Endothelial cell (in vitro differentiated cells): Measurements from ENCODE around the gene SRRM2. TPM values are rescaled to one million over a fixed set of nuclear protein-coding genes. Genes with fewer than 3 reads are reported as not detected.

Experiments used
- DNase-seq: peaks from one replicate; pipeline ENCODE4 v3.0.0; 2021; ENCODE audit warnings: low spot score
- H3K27ac Mint-ChIP-seq: one replicate; pipeline ENCODE4 v1.8.0; 2021; ENCODE audit warnings: mixed read lengths, inconsistent platforms; ENCODE audit not compliant: unreplicated experiment
- H3K27me3 Mint-ChIP-seq: one replicate; pipeline ENCODE4 v1.8.0; 2021; ENCODE audit warnings: mild to moderate bottlenecking, moderate library complexity, mixed read lengths, inconsistent platforms; ENCODE audit not compliant: unreplicated experiment
- H3K36me3 Mint-ChIP-seq: one replicate; pipeline ENCODE4 v1.8.0; 2021; ENCODE audit warnings: mild to moderate bottlenecking, low read depth, mixed read lengths, inconsistent platforms; ENCODE audit not compliant: unreplicated experiment
- H3K4me1 Mint-ChIP-seq: one replicate; pipeline ENCODE4 v1.8.0; 2021; ENCODE audit warnings: mild to moderate bottlenecking, mixed read lengths, inconsistent platforms; ENCODE audit not compliant: unreplicated experiment
- H3K4me3 Mint-ChIP-seq: one replicate; pipeline ENCODE4 v1.8.0; 2021; ENCODE audit warnings: mild to moderate bottlenecking, mixed read lengths, inconsistent platforms; ENCODE audit not compliant: unreplicated experiment
- H3K9me3 Mint-ChIP-seq: one replicate; pipeline ENCODE4 v1.8.0; 2021; ENCODE audit warnings: mixed read lengths, inconsistent platforms; ENCODE audit not compliant: unreplicated experiment
- CTCF ChIP-seq: fragments of 200-600 bp; sonication (generic); IDR thresholded peaks from one replicate; pipeline ENCODE4 v1.5.0; 2021; ENCODE audit warnings: antibody characterized with exemption; ENCODE audit not compliant: unreplicated experiment
- total RNA-seq: library from RNA; stranded (reverse); fragmentation: NEBNext Ultra II Directional; extraction: Animal tissue kit (Norgen Biotek cat#: 25700); gene quantifications from one replicate; pipeline ENCODE4 v1.2.1, GENCODE V29; 2021; ENCODE audit not compliant: unreplicated experiment

SRRM2 gene
- total RNA-seq, 1 donor from 2014 or later: 456 TPM

GRCh38 chr16:2808181-2808580, 55.7 kb downstream of the SRRM2 start:
- no peak for DNase-seq

GRCh38 chr16:2809149-2809760, 56.8 kb downstream of the SRRM2 start:
- H3K4me1 Mint-ChIP-seq: no peaks in the 10 kb centered on the region
- H3K9me3 Mint-ChIP-seq: no peaks in the 10 kb centered on the region
- no peak for DNase-seq
- H3K27me3 Mint-ChIP-seq: peaks cover 6% of the 10 kb centered on the region
- H3K27ac Mint-ChIP-seq: no peak overlapping the region
- no peak for TF ChIP-seq CTCF
- no peak overlapping the region for H3K4me3 Mint-ChIP-seq
- H3K36me3 Mint-ChIP-seq: peaks cover 4% of the 10 kb centered on the region

More at GRCh38 chr16:2808181-2808580, 55.7 kb downstream of the SRRM2 start:
- peaks cover 4% of the 10 kb centered on the region for H3K27me3 Mint-ChIP-seq
- H3K4me3 Mint-ChIP-seq: no peak overlapping the region
- H3K4me1 Mint-ChIP-seq: no peaks in the 10 kb centered on the region
- H3K36me3 Mint-ChIP-seq: peaks cover 4% of the 10 kb centered on the region
- H3K9me3 Mint-ChIP-seq: no peaks in the 10 kb centered on the region
- TF ChIP-seq CTCF: no peak
- no peak overlapping the region for H3K27ac Mint-ChIP-seq

- Mint-ChIP-seq H3K27ac (no peak overlapping the region), H3K4me1 (no peaks in the 10 kb centered on the region), H3K9me3 (no peaks in the 10 kb centered on the region), H3K36me3 (peaks cover under 1% of the 10 kb centered on the region), H3K4me3 (no peak overlapping the region), H3K27me3 (peaks cover 5% of the 10 kb centered on the region)
- TF ChIP-seq CTCF: no peak
- DNase-seq: no peak
These were observed 58.2 kb downstream of the SRRM2 start for GRCh38 chr16:2810651-2811050.

GRCh38 chr16:2811703-2812471, 59.4 kb downstream of the SRRM2 start:
- H3K9me3 Mint-ChIP-seq: no peaks in the 10 kb centered on the region

More at GRCh38 chr16:2811703-2812471, 59.4 kb downstream of the SRRM2 start:
- peaks cover 7% of the 10 kb centered on the region for H3K27me3 Mint-ChIP-seq
- no peaks in the 10 kb centered on the region for H3K36me3 Mint-ChIP-seq
- no peaks in the 10 kb centered on the region for H3K4me1 Mint-ChIP-seq
- no peak for TF ChIP-seq CTCF
- no peak for DNase-seq
- no peak overlapping the region for H3K27ac Mint-ChIP-seq
- H3K4me3 Mint-ChIP-seq: no peak overlapping the region
